ENCODE data around the gene MTARC2.

DNA sequence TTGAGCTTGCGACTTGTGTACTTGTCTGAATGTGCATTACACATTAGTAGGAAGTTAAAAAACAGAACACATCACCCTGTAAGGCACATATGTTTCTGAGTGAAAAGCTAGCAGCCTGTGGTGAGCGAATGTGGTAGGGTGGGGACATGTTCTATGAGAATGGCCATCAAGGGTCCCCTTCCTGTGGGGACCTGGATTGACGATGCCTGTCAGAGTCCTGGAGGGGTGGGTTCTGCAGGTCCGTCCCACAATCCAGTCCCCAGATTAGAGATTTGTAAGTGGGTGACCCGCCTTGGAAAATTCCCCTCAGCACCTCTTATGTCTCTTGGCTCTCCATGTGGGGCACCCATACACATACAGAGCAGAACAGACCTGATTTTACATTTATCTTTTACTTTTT lies 78.6 kb downstream of the MTARC2 start:
- TF ChIP-seq, protein P1, sequence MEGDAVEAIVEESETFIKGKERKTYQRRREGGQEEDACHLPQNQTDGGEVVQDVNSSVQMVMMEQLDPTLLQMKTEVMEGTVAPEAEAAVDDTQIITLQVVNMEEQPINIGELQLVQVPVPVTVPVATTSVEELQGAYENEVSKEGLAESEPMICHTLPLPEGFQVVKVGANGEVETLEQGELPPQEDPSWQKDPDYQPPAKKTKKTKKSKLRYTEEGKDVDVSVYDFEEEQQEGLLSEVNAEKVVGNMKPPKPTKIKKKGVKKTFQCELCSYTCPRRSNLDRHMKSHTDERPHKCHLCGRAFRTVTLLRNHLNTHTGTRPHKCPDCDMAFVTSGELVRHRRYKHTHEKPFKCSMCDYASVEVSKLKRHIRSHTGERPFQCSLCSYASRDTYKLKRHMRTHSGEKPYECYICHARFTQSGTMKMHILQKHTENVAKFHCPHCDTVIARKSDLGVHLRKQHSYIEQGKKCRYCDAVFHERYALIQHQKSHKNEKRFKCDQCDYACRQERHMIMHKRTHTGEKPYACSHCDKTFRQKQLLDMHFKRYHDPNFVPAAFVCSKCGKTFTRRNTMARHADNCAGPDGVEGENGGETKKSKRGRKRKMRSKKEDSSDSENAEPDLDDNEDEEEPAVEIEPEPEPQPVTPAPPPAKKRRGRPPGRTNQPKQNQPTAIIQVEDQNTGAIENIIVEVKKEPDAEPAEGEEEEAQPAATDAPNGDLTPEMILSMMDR (IDR thresholded peaks at IDR 0.05), result no peak
- TF ChIP-seq ZFX (IDR thresholded peaks at IDR 0.05; ENCODE audit: borderline replicate concordance), result no peak

Measured in 22Rv1 (cell line).